Tibial nerve (tissue), 4 donors: ENCODE measurements around the gene ARHGAP15. TPM values are rescaled to one million over a fixed set of nuclear protein-coding genes. Genes with fewer than 3 reads are reported as not detected.

Experiments used
- DNase-seq, 2 donors: peaks; one replicate each; pipeline ENCODE4 v3.0.0-alpha.2; 2019; ENCODE audit warnings: low spot score in 2 of 2
- H3K27ac ChIP-seq, 4 donors: fragments of 200-600 bp; sonication (generic) in 3 of 4; one replicate each; pipeline ENCODE4 v1.5.1; 2017 to 2019; ENCODE audit warnings: mild to moderate bottlenecking in 1 of 4
- H3K27me3 ChIP-seq, 2 donors: fragments of 200-600 bp; sonication (generic) in 1 of 2; one replicate each; pipeline versions ENCODE4 v1.5.1 to v1.6.0; 2017 to 2019
- H3K36me3 ChIP-seq, 3 donors: fragments of 200-600 bp; sonication (generic); one replicate each; pipeline ENCODE4 v1.5.1; 2018 to 2019
- H3K4me1 ChIP-seq, 4 donors: fragments of 200-600 bp; sonication (generic) in 3 of 4; one replicate each; pipeline ENCODE4 v1.5.1; 2017 to 2019
- H3K4me3 ChIP-seq, 4 donors: fragments of 200-600 bp; sonication (generic) in 3 of 4; one replicate each; pipeline ENCODE4 v1.5.1; 2017 to 2019; ENCODE audit warnings: mild to moderate bottlenecking in 1 of 4, moderate library complexity in 1 of 4
- H3K9me3 ChIP-seq, 4 donors: fragments of 200-600 bp; sonication (generic) in 3 of 4; one replicate each; pipeline ENCODE4 v1.5.1; 2017 to 2019
- EP300 ChIP-seq, 2 donors: sonication (generic); formaldehyde crosslinking; IDR thresholded peaks; one replicate each; pipeline ENCODE4 v1.6.1; 2017; ENCODE audit warnings: antibody characterized with exemption in 2 of 2, mild to moderate bottlenecking in 1 of 2
- POLR2A ChIP-seq, 2 donors: fragments of 450-650 bp; IDR thresholded peaks; one replicate each; pipeline ENCODE4 v1.6.1; 2017; ENCODE audit warnings: antibody characterized with exemption in 2 of 2, mild to moderate bottlenecking in 2 of 2, moderate library complexity in 2 of 2
- WGBS, 2 donors: methylation state at CpG; one replicate each; pipeline ENCODE4 v1.1.5; 2018; 5-methylcytosine and 5-hydroxymethylcytosine counted together
- total RNA-seq, 4 donors: library from RNA; depleted of rRNA; stranded (reverse); fragments of >200 nt; gene quantifications; one replicate each; pipeline ENCODE4 v1.1.0, GENCODE V29; 2016
- TF ChIP-seq, protein P1 (sequence below), 5 experiments: fragments of 200-600 bp in 3 of 5; fragments of 450-650 bp in 2 of 5; sonication (generic) in 3 of 5; IDR thresholded peaks; one replicate each; pipeline ENCODE4 v1.5.1; 2016 to 2019; ENCODE audit warnings: antibody characterized with exemption in 5 of 5, mild to moderate bottlenecking in 3 of 5, moderate library complexity in 2 of 5

The ARHGAP15 gene
- total RNA-seq, 4 donors from 2014 or later: 22.6 to 47.4 (median 35.9) TPM

GRCh38 chr2:143148011-143148410 is 18.8 kb downstream of the ARHGAP15 start:
- Histone ChIP-seq H3K27ac (no peak overlapping the region), H3K4me1 (no peaks in the 10 kb centered on the region), H3K27me3 (no peaks in the 10 kb centered on the region), H3K9me3 (no peaks in the 10 kb centered on the region), H3K4me3 (no peak overlapping the region), H3K36me3 (no peaks in the 10 kb centered on the region)
- no peak for TF ChIP-seq EP300 (IDR thresholded peaks at IDR 0.05)
- TF ChIP-seq POLR2A (IDR thresholded peaks at IDR 0.05): no peak
- TF ChIP-seq, protein P1, sequence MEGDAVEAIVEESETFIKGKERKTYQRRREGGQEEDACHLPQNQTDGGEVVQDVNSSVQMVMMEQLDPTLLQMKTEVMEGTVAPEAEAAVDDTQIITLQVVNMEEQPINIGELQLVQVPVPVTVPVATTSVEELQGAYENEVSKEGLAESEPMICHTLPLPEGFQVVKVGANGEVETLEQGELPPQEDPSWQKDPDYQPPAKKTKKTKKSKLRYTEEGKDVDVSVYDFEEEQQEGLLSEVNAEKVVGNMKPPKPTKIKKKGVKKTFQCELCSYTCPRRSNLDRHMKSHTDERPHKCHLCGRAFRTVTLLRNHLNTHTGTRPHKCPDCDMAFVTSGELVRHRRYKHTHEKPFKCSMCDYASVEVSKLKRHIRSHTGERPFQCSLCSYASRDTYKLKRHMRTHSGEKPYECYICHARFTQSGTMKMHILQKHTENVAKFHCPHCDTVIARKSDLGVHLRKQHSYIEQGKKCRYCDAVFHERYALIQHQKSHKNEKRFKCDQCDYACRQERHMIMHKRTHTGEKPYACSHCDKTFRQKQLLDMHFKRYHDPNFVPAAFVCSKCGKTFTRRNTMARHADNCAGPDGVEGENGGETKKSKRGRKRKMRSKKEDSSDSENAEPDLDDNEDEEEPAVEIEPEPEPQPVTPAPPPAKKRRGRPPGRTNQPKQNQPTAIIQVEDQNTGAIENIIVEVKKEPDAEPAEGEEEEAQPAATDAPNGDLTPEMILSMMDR (IDR thresholded peaks at IDR 0.05): no peak
- no peak for DNase-seq

DNA sequence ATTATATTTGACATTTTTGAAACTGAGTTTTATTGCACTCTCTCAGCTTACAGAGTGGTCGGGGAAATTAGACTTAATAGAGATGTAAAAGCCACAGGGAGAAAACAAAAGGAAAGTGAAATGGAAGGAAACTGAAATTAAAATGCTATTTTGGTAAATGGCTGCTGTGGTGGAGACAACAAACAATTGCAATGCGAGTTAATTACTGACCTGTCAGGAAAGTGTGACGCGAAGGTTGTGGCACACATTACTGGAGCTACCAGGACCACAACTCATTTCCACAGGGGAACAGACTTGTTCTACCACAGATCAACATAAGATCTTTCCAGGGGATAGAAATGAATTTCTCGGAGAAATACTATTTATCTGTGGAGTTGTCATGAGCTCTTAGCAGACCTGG is 19.5 kb downstream of the ARHGAP15 start:
- TF ChIP-seq POLR2A (IDR thresholded peaks at IDR 0.05) (no peak), EP300 (IDR thresholded peaks at IDR 0.05) (no peak)
- TF ChIP-seq, protein P1 (IDR thresholded peaks at IDR 0.05): no peak
- 79 to 82% methylated on average over 5 of the region's 5 CpGs for WGBS, 2 donors
- Histone ChIP-seq H3K4me3 (no peak overlapping the region), H3K9me3 (no peaks in the 10 kb centered on the region), H3K36me3 (no peaks in the 10 kb centered on the region), H3K27me3 (no peaks in the 10 kb centered on the region), H3K27ac (no peak overlapping the region), H3K4me1 (no peaks in the 10 kb centered on the region)
- no peak for DNase-seq

GRCh38 chr2:143150287-143150686 is 21.1 kb downstream of the ARHGAP15 start:
- 82 to 84% methylated on average over 4 of the region's 4 CpGs for WGBS, 2 donors
- H3K36me3 ChIP-seq: no peaks in the 10 kb centered on the region
- no peak for DNase-seq

DNA sequence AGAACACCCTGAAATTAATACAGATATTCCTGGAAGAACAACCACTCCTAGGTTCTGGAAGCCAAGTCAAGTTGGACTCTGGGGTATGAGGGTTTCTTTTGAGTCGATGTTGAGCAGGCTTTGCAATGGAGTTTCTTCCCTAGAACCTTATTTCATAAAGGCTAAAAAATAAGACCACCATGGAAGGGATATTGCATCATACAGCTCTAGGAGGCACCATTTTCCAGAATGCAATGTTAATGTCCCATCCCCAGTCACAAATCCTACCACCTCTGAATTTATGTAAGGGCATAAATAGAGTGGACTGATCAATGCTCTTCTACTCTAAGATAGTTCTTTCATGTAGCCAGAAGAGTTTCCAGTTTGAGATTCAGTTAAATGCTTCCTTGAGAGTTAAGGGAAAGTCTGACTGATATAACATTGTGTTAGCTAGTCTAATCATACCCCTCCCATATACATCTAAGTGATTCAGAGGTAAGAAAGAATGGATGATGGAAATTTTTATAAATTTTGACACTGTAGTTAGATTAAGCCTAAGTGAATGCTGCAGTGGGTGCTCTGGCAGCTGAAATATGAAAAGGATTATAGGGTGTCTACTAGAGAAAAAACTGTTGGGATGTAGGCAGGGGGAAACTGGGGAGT is 22.0 kb downstream of the ARHGAP15 start:
- Histone ChIP-seq H3K36me3 (no peaks in the 10 kb centered on the region), H3K9me3 (no peaks in the 10 kb centered on the region), H3K4me3 (no peak overlapping the region), H3K27me3 (no peaks in the 10 kb centered on the region), H3K27ac (no peak overlapping the region), H3K4me1 (no peaks in the 10 kb centered on the region)
- DNase-seq: no peak
- no peak for TF ChIP-seq POLR2A (IDR thresholded peaks at IDR 0.05)
- no peak for TF ChIP-seq EP300 (IDR thresholded peaks at IDR 0.05)
- TF ChIP-seq, protein P1 (IDR thresholded peaks at IDR 0.05): no peak
- 87 to 92% methylated on average over 1 of the region's 1 CpG for WGBS, 2 donors

More at GRCh38 chr2:143150287-143150686, 21.1 kb downstream of the ARHGAP15 start:
- Histone ChIP-seq H3K27me3 (no peaks in the 10 kb centered on the region), H3K4me3 (no peak overlapping the region), H3K9me3 (no peaks in the 10 kb centered on the region), H3K27ac (peak overlapping the region in 1 of 4 donors; percentile 17), H3K4me1 (no peaks in the 10 kb centered on the region)
- TF ChIP-seq EP300 (IDR thresholded peaks at IDR 0.05) (no peak), POLR2A (IDR thresholded peaks at IDR 0.05) (peak; percentile 14)
- TF ChIP-seq, protein P1 (IDR thresholded peaks at IDR 0.05): no peak

DNA sequence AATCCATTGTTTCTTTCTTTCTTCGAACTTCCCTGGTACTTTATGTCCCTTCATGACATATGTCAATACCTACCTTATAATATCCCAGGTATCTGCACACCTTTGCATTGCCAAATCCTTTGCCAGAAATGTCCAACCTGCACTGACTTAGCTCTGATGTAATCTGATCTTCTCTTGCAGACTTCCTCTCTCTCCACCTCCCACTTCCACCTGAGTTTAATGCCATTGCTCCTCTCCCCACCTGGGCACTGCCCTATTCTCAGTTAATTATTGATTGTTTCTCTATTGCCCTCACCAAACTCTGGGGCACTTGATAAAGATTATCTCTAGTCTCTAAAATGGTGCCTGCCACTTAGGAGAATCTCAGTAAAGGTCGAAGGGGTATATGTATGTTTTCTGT is 23.0 kb downstream of the ARHGAP15 start:
- TF ChIP-seq POLR2A (IDR thresholded peaks at IDR 0.05) (no peak), EP300 (IDR thresholded peaks at IDR 0.05) (no peak)
- TF ChIP-seq, protein P1 (IDR thresholded peaks at IDR 0.05): no peak
- H3K27me3 ChIP-seq: no peaks in the 10 kb centered on the region
- H3K27ac ChIP-seq: no peak overlapping the region
- WGBS, 2 donors: 88 to 91% methylated on average over 2 of the region's 2 CpGs
- DNase-seq: no peak
- peaks cover 0 to 2% (median 0%) of the 10 kb centered on the region in 4 donors for H3K4me1 ChIP-seq
- H3K36me3 ChIP-seq: no peaks in the 10 kb centered on the region
- no peaks in the 10 kb centered on the region for H3K9me3 ChIP-seq
- H3K4me3 ChIP-seq: no peak overlapping the region
